Measurements from ENCODE around the gene ARHGAP6. TPM values are rescaled to one million over a fixed set of nuclear protein-coding genes. Genes with fewer than 3 reads are reported as not detected.
"Not testable (repeated sequence)": the region's sequence is repeated elsewhere in the genome, so short reads cannot be mapped to it uniquely, and the experiment has no call there.

The ARHGAP6 gene
- total and polyA plus RNA-seq, 2 of the 13 experiments (the other 11 are each of a cell fraction or from before 2014, with no cell fraction given), result 0.11 TPM; not detected in 1

- TF ChIP-seq HNF4G (IDR thresholded peaks at IDR 0.05; ENCODE audit: borderline replicate concordance, low read depth, low read length), result no peak
- no peak for TF ChIP-seq HNF4G (CRISPR knock-in tag; IDR thresholded peaks at IDR 0.05; ENCODE audit: borderline replicate concordance, low read depth)
- TF ChIP-seq CHCHD3 (CRISPR knock-in tag; IDR thresholded peaks at IDR 0.05), result no peak
- TF ChIP-seq ZNF547 (CRISPR knock-in tag; IDR thresholded peaks at IDR 0.05), result no peak
- TF ChIP-seq NFIC (IDR thresholded peaks at IDR 0.05; ENCODE audit: low read length), result no peak
- no peak for TF ChIP-seq RAD51 (IDR thresholded peaks at IDR 0.05; ENCODE audit: borderline replicate concordance)
- no peak for TF ChIP-seq ZNF619 (CRISPR knock-in tag; IDR thresholded peaks at IDR 0.05)
- TF ChIP-seq, protein P1, sequence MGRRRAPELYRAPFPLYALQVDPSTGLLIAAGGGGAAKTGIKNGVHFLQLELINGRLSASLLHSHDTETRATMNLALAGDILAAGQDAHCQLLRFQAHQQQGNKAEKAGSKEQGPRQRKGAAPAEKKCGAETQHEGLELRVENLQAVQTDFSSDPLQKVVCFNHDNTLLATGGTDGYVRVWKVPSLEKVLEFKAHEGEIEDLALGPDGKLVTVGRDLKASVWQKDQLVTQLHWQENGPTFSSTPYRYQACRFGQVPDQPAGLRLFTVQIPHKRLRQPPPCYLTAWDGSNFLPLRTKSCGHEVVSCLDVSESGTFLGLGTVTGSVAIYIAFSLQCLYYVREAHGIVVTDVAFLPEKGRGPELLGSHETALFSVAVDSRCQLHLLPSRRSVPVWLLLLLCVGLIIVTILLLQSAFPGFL (CRISPR knock-in tag; IDR thresholded peaks at IDR 0.05), result no peak
- TF ChIP-seq ATF7 (IDR thresholded peaks at IDR 0.05), result no peak
- TF ChIP-seq ATF7 (CRISPR knock-in tag; IDR thresholded peaks at IDR 0.05), result no peak
- no peak for TF ChIP-seq HMG20A (CRISPR knock-in tag; IDR thresholded peaks at IDR 0.05; ENCODE audit: borderline replicate concordance)
- no peak for TF ChIP-seq ZNF331 (CRISPR knock-in tag; IDR thresholded peaks at IDR 0.05)
- TF ChIP-seq HOXA5 (CRISPR knock-in tag; IDR thresholded peaks at IDR 0.05), result no peak
- TF ChIP-seq NONO (IDR thresholded peaks at IDR 0.05), result no peak
- TF ChIP-seq NONO (CRISPR knock-in tag; conservative IDR thresholded peaks at IDR 0.05), result no peak
- TF ChIP-seq NR2F1 (CRISPR knock-in tag; IDR thresholded peaks at IDR 0.05), result no peak
- no peak for TF ChIP-seq RARG (CRISPR knock-in tag; IDR thresholded peaks at IDR 0.05; ENCODE audit: low read depth)
- no peak for TF ChIP-seq TBX2 (CRISPR knock-in tag; IDR thresholded peaks at IDR 0.05; ENCODE audit: borderline replicate concordance)
- TF ChIP-seq HIVEP1 (CRISPR knock-in tag; IDR thresholded peaks at IDR 0.05), result no peak
- TF ChIP-seq ZNF10 (CRISPR knock-in tag; IDR thresholded peaks at IDR 0.05; ENCODE audit: borderline replicate concordance, low read depth), result no peak
- no peak for TF ChIP-seq SNAI1 (CRISPR knock-in tag; IDR thresholded peaks at IDR 0.05; ENCODE audit: borderline replicate concordance)
- intact Hi-C loops (cut with micrococcal nuclease; ENCODE audit: unreplicated experiment), result no loop called here
- H2AFZ ChIP-seq (ENCODE audit: low read length), result no peak overlapping the region
- WGBS (ENCODE audit: low lambda C conversion rate), result 79% methylated on average over 4 of the region's 4 CpGs
- no peaks in the 10 kb centered on the region for H4K20me1 ChIP-seq (ENCODE audit: insufficient read depth, low read length)
- ChIA-PET POLR2A (no interaction called here), CTCF (ENCODE audit: low intra/inter-chr PET ratio, low total read pairs) (no interaction called here)
- no peaks in the 10 kb centered on the region for H3K79me2 ChIP-seq (ENCODE audit: insufficient read depth, low read length)
- H3K4me1 ChIP-seq (ENCODE audit: insufficient read depth, low read length), result no peaks in the 10 kb centered on the region
- no peak overlapping the region for H3K9ac ChIP-seq (ENCODE audit: insufficient read depth, low read depth, low read length)
- no peak for FAIRE-seq
- H3K27ac ChIP-seq (ENCODE audit: extremely low read length, insufficient read depth, low read length), result no peak overlapping the region
- no TSS peak for BruUV-seq (replicated peaks)
- H3K27me3 ChIP-seq (ENCODE audit: control insufficient read depth in 1 of 2, insufficient read depth in 2 of 2, low read length in 2 of 2), result no peaks in the 10 kb centered on the region
- H3K36me3 ChIP-seq (replicated peaks in 1 of 2; ENCODE audit: control insufficient read depth in 1 of 2, insufficient read depth in 2 of 2, low read length in 2 of 2), result no peaks in the 10 kb centered on the region
- ATAC-seq, result no peak
- no peaks in the 10 kb centered on the region for H3K9me3 ChIP-seq (ENCODE audit: low read length)
- H3K4me2 ChIP-seq (ENCODE audit: low read depth, low read length), result no peak overlapping the region
- H3K4me3 ChIP-seq (replicated peaks in 1 of 3; ENCODE audit: insufficient read depth in 1 of 3, low read depth in 2 of 3, low read length in 3 of 3), result no peak overlapping the region
- in situ Hi-C loops (cut with HindIII; ENCODE audit: extremely low pct_ligation_motif_present, low pct_unique_long_range_greater_than_20kb), result no loop called here
- DNase-seq (ENCODE audit: low spot score), result no peak
Measured at GRCh38 chrX:11363069-11363594, 302.6 kb downstream of the ARHGAP6 start.

GRCh38 chrX:11361666-11362065, 304.1 kb downstream of the ARHGAP6 start:
- 4% methylated on average over 3 of the region's 3 CpGs for WGBS (ENCODE audit: low lambda C conversion rate)
- H4K20me1 ChIP-seq (ENCODE audit: insufficient read depth, low read length); intact Hi-C loops (cut with micrococcal nuclease; ENCODE audit: unreplicated experiment); H3K79me2 ChIP-seq (ENCODE audit: insufficient read depth, low read length); H3K4me1 ChIP-seq (ENCODE audit: insufficient read depth, low read length); H3K9ac ChIP-seq (ENCODE audit: insufficient read depth, low read depth, low read length); H3K9me3 ChIP-seq (ENCODE audit: low read length); DNase-seq (ENCODE audit: low spot score); FAIRE-seq; H3K4me3 ChIP-seq (replicated peaks in 1 of 3; ENCODE audit: insufficient read depth in 1 of 3, low read depth in 2 of 3, low read length in 3 of 3); POLR2A ChIA-PET; H3K36me3 ChIP-seq (replicated peaks in 1 of 2; ENCODE audit: control insufficient read depth in 1 of 2, insufficient read depth in 2 of 2, low read length in 2 of 2); ATAC-seq; H2AFZ ChIP-seq (ENCODE audit: low read length); CTCF ChIA-PET (ENCODE audit: low intra/inter-chr PET ratio, low total read pairs); H3K27ac ChIP-seq (ENCODE audit: extremely low read length, insufficient read depth, low read length); H3K27me3 ChIP-seq (ENCODE audit: control insufficient read depth in 1 of 2, insufficient read depth in 2 of 2, low read length in 2 of 2); in situ Hi-C loops (cut with HindIII; ENCODE audit: extremely low pct_ligation_motif_present, low pct_unique_long_range_greater_than_20kb); BruUV-seq (replicated peaks); H3K4me2 ChIP-seq (ENCODE audit: low read depth, low read length): not testable (repeated sequence)

All from HepG2 (cell line).